GM18868 (cell line): Measurements from ENCODE around the gene PPP1R9B.

ENCODE experiments used
- ATAC-seq: cut with Tn5 transposase; IDR thresholded peaks from one replicate; pipeline ENCODE4 v1.9.1; 2021; ENCODE audit warnings: mild to moderate bottlenecking, moderate library complexity; ENCODE audit not compliant: unreplicated experiment

PPP1R9B gene

GRCh38 chr17:50144845-50145531, 5.5 kb downstream of the PPP1R9B start:
- ATAC-seq = no peak

DNA sequence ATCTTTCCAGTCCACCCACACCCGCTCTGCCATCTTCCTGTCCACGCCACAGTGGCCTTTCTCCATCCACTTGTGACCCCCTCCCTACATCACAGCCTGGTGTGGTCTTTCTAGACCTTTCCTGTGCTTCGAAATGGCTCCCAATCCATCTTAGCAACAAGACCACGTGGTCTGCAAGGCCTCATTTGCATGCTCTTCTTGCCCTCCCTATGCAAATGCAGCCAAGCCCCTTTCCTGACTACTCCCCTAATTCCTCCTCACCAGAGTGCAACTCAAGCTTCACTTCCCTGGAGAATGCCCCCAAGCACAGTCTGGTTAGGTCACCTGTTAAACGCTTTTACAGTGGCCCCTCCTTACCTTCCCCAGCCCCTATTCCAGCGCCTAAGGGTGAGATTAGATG, 6.1 kb downstream of the PPP1R9B start:
- ATAC-seq = no peak

- no peak for ATAC-seq
Measured at GRCh38 chr17:50143461-50144176, 6.9 kb downstream of the PPP1R9B start.

- ATAC-seq = no peak
Measured at GRCh38 chr17:50141745-50142110, 8.7 kb downstream of the PPP1R9B start.

- no peak for ATAC-seq
Measured at GRCh38 chr17:50141026-50141744, 9.3 kb downstream of the PPP1R9B start.

DNA sequence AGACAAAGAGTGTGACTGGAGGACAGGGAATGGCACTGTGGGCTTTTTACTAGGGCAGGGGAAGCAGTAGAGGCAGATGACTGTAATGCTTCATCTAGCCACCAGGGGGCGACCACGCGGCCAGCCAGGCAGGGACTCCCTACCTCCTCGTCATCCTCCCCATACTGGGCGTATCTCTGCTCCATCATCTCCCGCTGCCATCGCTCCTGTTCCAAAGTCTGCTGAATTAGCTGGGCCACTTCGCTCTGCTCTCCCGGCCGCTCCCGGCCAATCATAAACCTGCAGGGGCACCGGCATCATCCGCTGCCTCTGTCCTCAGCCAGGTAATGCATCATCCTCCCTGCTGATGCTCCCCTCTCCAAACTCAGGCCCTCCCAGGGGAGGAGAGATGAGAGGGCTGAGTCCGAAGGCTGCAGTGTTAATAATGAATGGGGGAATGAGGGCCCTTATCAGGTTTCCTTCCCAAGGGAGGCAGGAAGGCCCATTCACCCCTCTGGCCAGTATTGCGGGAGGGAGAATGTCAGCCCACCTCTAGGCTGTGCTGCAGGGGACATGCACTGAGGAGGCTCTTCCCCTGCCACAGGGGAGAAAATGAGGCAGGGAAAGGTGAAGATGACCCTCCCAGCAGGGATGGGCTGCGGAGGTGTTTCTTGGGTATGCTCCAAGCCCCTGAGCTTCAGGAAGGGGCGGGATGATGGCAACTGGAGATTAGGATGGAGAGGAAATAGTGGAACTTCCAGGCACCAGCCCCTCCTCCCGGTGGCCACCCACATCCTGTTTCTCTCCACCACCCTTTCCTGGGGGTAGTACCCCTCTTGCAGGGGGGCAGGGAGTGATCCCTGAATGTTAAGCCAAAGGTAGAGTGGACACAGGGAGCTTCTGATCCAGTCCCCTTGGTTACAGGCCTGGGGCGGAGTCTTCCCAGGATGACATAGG, 10.3 kb downstream of the PPP1R9B start:
- ATAC-seq = peak; percentile 77

GRCh38 chr17:50139185-50139783, 11.2 kb downstream of the PPP1R9B start:
- ATAC-seq = no peak

DNA sequence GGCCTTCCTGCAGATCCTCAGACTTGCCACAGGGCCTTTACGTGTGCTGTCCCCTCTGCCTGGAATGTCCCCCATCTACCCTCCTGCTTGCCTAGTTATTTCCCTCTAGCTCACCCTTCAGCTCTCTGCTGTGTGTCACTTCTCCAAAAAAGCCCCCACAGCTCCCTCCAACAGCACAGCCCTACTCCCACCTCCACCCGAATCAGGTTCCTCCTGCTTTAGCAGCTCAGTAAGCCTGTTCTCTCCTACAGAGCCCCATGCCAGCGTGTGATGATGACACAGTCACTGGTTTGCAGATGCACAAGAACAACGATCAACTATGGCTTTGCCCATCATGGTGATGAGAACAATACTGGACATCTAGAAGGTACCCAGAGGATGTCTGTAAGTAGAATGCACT, 13.4 kb downstream of the PPP1R9B start:
- ATAC-seq = no peak

GRCh38 chr17:50136096-50136687, 14.3 kb downstream of the PPP1R9B start:
- no peak for ATAC-seq

DNA sequence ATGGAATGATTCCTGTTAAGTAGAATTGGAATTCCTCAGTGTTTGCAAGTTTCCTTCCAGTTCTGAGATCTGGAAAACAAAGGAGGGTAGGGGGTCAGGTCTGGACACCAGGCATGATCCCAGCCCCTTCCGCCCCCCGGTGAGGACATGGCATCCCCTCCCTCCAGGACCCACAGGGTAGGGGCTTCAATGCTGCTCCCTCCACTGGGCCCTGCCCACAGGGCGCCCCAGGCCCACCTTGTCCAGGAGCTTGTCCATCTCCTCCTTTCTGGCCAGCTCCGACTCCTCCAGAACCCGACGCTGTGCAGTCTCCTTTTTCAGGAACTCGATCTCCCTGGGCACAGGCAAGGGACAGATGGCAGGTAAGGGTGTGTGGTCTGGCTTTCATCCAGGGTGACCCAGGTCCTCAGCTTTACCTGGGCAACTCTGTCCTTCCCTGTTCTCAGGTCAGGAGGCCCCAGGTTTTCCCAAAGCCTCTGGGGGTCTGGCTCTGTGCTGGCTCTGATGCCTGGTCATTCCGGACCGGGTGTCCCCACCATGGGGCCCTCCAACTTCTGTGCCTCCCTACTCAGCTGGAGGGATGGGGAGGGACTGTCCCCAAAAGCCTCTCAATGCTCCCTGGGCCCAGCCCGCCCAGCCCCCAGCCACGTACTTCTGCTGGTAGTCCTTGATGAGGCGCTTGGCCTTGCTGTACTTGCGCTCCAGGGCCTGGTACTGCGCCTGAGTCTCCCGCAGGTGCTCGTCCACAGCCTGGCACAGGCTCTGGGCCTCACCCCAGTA, 15.0 kb downstream of the PPP1R9B start:
- ATAC-seq = no peak

DNA sequence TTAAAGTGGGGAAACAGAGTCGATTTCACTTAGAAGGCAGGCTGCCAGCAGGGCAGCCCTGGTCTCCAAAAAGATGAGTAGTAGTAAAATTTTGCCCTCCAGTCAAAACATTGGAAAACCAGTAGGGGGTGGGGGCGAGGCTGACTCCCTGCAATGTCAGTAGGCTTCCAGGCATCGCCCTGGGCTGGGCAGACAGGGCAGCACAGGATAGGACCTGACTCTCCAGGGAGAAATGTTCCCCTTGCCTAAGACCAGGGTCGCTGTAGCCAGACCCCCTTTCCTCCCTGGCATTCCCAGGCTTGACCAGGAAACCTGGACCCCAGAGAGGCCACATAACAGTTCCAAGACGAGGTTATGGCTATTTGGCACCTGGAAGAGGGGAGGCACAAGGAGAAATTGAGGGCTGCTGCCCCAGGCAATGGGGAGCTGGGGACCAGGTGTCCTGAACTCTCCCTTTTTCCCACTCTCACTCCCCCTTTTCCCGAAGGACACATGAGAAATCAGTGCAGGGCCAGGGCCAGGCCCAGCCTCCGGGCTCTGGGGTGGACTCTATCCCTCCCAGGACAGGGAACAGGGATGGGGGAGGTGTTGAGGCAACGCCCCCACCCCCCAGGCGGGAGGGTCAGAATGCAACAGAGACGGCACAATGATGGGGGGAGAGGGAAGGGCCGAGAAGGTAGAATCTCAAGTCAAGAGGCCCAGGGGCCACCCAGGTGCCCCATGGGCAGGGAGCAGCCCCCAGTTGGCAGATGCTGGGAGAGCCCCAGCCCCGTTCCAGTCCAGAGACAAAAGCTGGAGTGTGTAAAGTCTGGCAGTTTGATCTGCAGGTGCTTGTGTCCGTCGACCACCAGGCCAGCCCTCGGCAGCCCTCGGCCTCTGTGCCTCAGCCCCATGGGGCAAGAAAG, 16.0 kb downstream of the PPP1R9B start:
- ATAC-seq = no peak

GRCh38 chr17:50133769-50134099, 16.7 kb downstream of the PPP1R9B start:
- ATAC-seq = no peak

DNA sequence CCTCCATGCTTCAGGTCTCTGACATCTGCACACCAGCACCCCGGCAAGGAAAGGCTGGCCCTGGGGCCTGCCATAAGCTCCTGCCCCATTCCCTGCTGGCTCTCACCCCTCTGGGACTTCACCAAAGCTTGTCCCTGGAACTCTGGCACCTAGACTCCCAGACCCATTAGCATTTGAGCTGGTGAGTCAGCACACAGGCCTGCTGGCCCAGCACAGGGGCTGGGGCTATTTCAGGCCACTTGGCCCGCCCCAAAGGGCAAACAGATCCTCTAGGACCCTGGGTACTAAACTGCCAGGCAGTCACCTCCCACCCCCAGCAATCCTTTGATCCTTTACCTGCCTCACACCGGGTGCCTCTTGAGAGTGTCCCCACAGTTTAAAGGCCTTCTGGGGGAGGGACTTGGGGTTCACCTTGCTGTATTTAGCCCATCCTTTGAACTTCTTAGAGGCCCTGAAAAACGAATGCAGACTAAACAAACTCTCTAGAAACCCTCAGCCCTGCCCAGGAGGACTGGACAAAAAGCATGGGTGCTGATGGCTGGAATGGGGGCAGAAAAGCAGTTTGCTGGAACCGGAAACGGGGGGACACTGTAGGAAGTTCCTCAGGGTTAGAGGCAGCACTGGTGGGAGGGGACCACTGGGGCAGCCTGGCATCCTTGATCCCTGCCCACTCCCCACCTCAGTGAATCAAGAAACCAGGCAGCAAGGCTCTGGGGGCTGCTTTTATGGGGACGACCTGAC, 17.3 kb downstream of the PPP1R9B start:
- ATAC-seq = no peak

DNA sequence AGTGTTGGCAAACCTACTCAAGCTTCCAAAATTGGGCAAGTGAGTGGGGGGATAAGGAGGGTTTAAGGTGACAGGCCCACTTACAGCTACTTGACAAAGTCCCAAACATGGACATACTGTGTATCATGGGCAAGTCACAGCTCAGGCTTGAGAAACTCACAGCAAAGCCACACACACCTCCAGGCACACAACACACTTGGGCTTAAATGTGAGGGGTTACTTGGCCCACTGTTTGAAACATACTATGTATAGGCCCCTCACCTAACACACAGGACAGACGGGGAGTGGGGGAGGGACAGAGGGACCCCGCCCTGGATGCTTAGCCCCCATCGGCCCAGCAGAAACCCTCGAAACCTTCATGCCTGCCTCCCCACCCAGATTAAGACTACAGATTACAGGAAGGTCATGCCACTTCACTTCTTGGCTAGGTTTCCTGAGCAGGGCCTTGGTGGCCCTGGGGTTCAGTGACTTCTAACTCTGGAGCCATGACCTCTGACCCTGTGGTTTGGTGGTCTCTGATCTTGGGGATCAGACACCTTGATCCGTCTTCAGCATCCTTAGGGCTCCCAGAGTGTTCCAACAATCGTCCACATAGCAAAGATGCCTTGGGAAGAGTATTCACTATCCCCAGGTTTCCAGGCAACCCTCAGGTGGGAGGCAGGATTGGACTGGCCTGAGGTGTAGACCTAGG, 18.2 kb downstream of the PPP1R9B start:
- no peak for ATAC-seq

DNA sequence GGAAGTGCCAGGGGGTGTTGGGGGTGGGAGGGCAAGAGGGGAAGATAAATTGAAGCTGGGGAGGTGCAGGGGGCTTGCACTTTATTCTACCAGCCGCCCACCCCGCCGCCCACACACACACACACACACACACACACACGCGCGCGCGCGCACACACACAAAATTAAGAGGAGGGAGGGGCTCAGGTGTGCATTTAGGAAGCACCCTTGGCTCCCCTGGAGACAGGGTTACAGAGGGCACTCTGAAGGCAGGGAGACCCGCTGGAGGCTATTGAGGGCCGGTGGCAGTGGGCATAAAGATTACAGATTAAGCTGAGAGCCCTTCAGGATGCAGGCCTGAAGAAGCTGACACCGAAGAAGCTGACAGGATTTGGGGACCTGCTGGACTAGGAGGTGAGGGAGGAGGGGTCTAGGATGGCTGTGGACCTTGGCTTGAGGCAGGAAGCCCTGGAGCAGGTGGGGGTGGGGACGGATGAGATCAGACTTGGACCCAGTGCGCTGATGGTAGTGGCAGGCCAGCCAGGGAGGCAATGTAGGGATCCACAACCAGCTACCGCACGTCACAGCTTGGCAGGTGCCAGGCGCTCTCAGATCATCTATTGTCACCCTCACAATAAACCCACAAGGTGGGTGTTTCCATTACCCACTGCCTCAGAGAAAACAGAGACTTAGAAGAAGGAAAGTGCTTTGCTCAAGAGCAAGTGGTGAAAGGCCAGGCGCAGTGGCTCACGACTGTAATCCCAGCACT, 19.7 kb downstream of the PPP1R9B start:
- ATAC-seq = no peak

- ATAC-seq = no peak
Measured at GRCh38 chr17:50129728-50130558, 20.5 kb downstream of the PPP1R9B start, which contains the start of gene SAMD14. Gene SAMD14, minus strand, starts transcription at chr17:50130160. Its CDS starts 5,201 bp downstream, at chr17:50124959.
